Measurements from ENCODE around the gene RAB5A.

GRCh38 chr3:19907523-19907922 lies 39.4 kb upstream of the RAB5A start:
- no peak for TF ChIP-seq POLR2A (IDR thresholded peaks at IDR 0.05)
- no peak for TF ChIP-seq CTCF (IDR thresholded peaks at IDR 0.05)

All from transverse colon (tissue), 3 donors.